Vagina (tissue), 2 donors: ENCODE measurements around the gene F8.

Source experiments
- CTCF ChIP-seq, 3 experiments: fragments of 450-650 bp in 2 of 3; fragments of 200-600 bp in 1 of 3; sonication (generic) in 1 of 3; IDR thresholded peaks; one replicate each; pipeline ENCODE4 v1.5.1; 2017 to 2019; ENCODE audit warnings: antibody characterized with exemption in 3 of 3, mild to moderate bottlenecking in 2 of 3, moderate library complexity in 2 of 3
- POLR2A ChIP-seq, 2 donors: fragments of 450-650 bp; IDR thresholded peaks; one replicate each; pipeline ENCODE4 v1.6.1; 2017; ENCODE audit warnings: antibody characterized with exemption in 2 of 2, mild to moderate bottlenecking in 2 of 2, moderate library complexity in 2 of 2

DNA sequence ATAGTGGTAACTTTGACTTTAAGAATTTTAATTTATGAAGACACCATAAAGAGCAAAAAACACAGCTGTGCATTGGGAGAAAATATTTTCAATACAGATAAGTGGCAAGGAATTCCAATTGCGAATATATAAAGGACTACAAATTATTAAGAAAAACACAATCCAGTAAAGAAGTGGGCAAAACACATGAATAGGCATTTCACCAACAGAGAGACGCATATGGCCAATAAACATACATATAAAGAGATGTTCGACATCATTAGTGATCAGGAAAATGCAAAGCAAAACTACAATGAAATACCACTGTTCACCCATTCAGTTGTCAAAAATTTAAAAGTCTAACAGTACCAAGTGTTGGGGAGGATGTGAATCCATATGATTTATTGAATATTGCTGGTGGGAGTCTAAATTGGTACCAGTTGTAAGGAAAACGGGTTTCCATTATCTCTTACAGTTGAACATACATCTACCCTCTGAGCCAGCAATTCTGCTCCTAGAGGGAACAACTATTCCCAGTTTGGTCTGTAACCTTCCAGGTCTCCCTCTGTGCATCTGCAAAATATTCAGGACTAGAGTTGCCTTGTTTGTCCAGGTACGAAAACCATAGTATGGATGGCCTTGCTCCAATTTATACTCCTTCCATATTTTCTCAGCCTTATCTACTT, 215.6 kb downstream of the F8 start:
- no peak for TF ChIP-seq POLR2A (IDR thresholded peaks at IDR 0.05)
- TF ChIP-seq CTCF (IDR thresholded peaks at IDR 0.05), result no peak
